ENCODE measurements around the gene SLMAP.

The SLMAP gene

DNA sequence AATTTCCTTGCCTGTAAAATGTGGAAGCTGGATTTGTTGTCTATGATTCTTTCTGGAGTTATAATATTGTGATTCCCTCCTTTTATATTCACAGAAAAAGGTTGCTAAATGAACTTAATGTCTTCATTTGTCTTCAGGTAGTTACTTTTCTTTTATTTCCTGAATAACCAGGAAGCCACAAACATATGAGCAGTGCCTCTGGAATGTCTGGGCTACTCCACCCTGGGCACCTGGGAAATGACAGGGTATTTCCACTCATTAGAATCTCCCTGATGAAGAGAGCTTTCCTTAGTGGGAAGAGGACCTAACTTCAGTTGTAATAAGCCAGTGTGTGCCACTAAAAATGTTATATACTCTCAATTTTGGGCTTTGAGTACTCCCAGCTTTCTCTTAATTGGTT lies 3.8 kb upstream of the SLMAP start:
- DNase-seq = no peak

- no peak for DNase-seq
Observed at GRCh38 chr3:57753016-57753415, 3.1 kb upstream of the SLMAP start.

DNA sequence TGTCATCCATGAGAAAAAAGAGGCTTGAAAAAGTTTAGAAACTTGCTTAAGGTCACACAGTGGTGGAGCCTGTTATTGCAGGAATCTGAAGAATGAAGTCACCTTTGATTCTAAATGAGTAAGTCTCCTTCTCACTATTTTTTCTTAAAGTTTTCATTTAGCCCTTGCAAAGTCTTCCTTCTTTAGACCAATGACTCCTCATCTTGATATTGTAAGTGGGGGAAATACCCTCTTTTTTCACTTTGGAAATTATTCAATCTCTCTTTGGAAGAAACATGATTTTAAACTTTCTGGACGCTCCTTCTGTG lies 787 bp upstream of the SLMAP start:
- peak; percentile 24 for DNase-seq

GRCh38 chr3:57756528-57757401 lies 656 bp downstream of the SLMAP start:
- DNase-seq = peak; percentile 41

- DNase-seq = no peak
Observed at GRCh38 chr3:57757642-57758297, 1.7 kb downstream of the SLMAP start.

DNA sequence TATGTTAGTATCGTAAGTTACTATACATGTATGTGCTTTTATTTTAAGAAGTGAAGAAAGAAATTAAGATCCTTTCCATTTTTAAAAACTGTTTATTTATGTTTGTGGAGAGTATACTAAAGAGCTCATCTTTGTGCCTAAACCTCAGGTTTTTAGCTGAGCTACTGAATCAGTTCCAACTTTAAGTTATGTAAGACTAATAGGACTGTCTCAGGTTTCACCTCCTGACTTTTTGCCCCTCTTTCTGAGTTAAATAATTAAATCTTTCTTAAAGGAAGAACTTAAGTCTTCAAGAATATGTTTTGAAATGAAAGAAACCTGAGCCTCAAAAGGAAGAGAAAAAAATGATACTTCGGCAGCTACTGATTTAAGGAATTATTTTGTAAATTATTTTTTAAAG lies 2.6 kb downstream of the SLMAP start:
- no peak for DNase-seq

- DNase-seq = no peak
Observed at GRCh38 chr3:57764794-57765193, 8.7 kb downstream of the SLMAP start.

DNA sequence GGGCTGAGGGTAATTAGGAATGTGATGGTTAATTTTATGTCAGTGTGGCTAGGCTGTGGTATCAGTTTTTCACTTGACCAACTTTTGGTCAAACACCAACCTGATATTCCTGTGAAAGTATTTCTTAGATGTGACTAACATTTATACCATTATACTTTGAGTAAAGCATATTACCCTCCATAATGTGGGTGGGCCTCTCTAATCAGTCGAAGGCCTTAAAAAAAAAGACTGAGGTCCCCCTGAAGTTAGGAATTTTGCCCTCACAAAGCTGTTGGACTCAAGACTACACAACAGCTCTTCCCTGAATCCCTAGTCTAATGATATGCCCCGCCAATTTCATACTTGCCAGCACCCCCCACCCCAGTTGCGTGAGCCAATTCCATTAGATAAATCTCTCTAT lies 12.5 kb downstream of the SLMAP start:
- no peak for DNase-seq

DNA sequence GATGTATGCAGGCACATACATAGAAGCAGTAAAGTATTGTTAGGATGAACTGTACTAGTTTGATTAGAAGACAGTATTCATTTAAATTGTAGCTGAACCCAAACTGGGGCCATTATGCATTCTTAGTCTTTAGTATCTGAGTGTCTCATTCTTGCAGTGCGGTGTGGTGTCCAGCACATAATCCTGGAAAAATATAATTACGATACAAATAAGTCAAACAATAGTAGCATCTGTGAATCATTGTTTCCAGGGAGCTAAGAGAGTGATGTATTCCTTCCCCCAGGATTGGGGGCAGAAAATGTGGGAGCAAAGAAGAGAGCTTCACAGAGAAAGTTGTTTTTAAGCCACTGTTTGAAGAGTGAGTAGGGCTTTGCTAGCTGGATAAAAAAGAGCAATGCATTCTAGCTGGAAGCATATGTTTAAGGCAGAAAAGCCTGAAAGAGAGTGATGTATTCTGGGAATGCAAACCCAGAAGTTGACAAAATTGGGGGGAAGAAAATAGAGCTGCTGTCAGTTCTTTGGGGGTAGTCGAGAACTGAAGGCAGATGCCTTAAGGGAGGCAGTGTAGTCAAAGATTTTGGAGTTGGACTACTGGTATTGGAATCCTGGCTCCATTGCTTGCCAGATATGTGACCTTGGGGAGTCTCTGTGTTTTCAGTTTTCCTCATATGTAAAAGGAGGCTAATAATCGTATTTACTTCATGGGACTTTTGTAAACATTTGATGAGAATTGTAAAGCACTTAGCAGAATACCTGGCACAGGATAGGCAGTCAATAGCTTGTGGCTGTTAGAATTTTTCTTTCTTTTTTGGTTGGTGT lies 14.1 kb downstream of the SLMAP start:
- no peak for DNase-seq

GRCh38 chr3:57772251-57772650 lies 16.1 kb downstream of the SLMAP start:
- DNase-seq = no peak

DNA sequence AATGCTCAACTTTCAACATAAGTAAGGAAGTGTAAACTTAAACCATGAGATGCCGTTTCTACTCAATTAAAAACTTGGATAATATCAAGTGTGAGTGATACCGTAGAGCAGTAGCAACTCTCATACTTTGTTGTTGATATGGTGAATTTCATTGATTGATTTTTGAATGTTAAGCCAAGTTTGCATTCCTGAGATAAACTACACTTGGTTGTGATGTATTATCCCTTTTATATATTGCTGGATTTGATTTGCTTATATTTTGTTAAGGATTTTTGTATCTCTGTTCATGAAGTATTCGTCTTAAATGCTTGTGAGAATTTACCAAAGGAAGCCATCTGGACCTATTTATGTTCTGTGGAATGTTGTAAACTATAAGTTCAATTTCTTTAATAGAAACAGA lies 21.7 kb downstream of the SLMAP start:
- no peak for DNase-seq

DNA sequence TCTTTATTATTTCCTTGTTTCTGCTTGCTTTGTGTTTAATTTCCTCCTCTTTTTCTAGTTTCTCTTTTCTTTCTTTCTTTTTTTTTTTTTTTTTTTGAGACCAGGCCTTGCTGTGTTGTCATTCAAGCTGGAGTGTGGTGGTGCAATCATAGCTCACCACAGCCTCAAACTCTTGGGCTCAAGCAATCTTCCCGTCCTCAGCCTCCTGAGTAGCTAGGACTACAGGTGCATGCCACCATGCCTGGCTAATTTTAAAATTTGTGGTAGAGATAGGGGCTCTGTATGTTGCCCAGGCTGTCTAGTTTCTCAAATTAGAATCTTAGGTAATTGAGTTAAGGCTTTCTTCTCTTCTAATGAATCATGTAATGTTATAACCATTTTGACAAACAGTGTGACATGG lies 22.4 kb downstream of the SLMAP start:
- DNase-seq = no peak

DNA sequence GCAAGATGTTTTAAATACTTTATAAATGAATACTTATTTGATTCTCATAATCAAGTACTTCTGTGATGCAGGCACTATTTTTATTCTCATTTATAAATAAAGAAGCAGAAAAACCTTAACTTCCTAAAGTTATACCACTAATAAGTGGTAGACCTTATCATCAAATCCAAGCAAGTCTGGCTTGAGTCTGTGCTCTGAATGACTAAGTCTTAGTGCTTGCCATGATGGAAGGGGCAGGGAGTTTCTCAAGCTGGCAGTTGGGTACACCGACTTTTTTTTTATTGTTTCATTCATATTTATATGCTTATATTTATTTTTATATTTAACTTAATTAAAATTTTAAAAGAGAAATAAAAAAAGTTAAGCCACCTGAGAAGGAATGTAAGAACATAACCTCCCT lies 23.6 kb downstream of the SLMAP start:
- no peak for DNase-seq

DNA sequence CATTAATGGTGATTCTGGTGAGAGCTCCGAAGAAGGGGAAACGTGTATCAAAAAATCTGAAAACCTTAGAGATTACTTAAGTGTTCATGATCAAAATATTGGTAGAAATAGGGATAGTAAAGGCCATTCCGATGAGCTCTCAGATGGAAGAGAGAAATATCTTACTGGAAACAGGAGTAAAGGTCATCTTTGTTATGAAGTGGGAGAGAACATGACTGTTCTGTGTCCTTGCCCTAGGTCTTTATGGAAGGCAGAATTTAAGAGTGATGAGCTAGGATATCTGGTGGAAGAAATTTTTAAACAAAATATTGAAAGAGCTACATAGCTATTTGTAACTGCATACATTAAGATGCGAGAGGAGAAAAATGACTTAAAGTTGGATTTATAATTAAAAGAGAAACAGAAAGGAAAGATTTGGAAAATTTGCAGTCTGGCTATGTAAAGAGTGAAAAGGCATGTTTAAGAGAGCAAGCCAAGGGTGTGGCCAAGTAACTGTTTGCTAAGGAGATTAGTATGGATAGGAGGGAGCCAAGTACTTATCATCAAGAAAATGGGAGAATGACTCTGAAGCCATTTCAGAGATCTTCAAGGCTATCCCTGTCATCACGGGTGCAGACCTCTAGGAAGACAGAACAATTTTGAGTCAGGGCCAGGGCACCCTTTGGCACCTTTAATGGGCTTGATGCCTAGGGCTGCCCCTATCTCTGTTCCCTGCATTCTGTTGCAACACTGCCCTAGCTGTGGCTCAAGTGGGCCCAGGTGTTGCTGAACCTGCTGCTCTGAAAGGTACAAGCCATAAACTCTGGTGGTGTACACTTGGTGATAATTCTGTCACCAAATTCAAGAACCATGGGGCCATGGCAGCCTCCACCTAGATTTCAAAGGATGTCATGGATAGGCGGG lies 27.3 kb downstream of the SLMAP start:
- no peak for DNase-seq

GRCh38 chr3:57784089-57784735 lies 28.1 kb downstream of the SLMAP start:
- no peak for DNase-seq

GRCh38 chr3:57785446-57785845 lies 29.3 kb downstream of the SLMAP start:
- no peak for DNase-seq

- DNase-seq = peak; percentile 8
Observed at GRCh38 chr3:57787867-57788623, 31.9 kb downstream of the SLMAP start.

DNA sequence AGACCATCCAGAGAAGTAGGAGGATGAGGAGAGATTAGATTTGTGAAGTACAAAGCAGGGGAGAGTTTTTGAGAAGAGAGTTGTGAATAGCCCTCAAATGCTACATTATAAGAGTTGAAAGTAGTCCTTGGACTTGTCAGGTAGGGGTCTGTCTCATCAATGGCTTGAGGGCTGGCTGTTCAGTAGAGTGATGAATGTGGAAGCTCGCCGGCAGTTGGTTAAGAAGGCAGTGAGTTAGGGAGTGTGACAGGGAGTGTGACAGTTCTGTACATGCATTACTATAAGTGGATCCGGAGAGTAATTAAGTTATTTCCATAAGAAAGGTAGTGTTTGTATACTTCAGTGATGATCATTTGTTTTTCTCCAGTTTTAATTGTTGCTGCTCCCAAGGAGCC lies 32.5 kb downstream of the SLMAP start:
- DNase-seq = no peak

- no peak for DNase-seq
Observed at GRCh38 chr3:57791245-57791644, 35.1 kb downstream of the SLMAP start.

DNA sequence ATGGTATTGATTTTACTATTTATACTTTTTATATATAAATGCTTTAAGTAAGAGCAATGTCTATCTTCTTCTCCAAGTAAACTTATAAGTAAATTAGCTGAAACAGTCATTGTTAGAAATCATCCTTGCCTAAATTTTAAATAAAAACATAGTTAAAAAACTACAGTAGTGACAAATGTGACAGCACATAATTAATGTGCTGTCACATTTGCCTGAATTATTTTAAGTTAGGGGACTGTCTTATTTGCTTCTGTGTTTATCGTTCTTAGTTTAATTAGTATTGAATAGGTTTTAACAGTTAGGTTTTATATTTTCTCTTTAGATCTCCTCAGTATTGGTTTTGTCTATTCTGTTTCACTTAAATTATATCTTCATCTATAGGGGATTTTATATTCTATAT lies 36.1 kb downstream of the SLMAP start:
- DNase-seq = no peak

DNA sequence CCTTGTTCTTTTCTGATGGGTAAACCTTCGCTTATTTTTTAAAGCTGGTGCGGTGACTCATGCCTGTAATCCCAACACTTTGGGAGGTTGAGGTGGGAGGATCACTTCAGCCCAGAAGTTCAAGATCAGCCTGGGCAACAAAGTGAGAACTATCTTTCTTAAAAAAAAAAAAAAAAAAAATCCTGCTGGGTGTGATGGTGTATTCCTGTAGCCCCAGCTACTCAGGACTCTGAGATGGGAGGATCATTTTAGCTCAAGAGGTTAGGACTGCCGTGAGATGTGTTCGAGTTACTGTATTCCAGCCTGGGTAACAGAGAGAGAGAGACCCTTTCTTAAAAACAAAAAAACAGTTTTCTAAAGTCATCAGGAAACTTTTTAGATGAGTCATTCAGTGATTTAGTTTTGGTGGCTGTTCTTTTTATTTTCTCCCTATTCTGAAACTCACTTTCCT lies 37.7 kb downstream of the SLMAP start:
- DNase-seq = no peak
